NCI-H345 treated with DMSO at 0.1 percent for 48 hours (cell line): Measurements from ENCODE around the gene PP2D1.
"Not testable (repeated sequence)": the region's sequence is repeated elsewhere in the genome, so short reads cannot be mapped to it uniquely, and the experiment has no call there.

Source experiments
- DNase-seq: peaks from one replicate; lab custom pipeline; 2025; ENCODE audit not compliant: unreplicated experiment; lab: John Stamatoyannopoulos, UW

PP2D1 gene, protein sequence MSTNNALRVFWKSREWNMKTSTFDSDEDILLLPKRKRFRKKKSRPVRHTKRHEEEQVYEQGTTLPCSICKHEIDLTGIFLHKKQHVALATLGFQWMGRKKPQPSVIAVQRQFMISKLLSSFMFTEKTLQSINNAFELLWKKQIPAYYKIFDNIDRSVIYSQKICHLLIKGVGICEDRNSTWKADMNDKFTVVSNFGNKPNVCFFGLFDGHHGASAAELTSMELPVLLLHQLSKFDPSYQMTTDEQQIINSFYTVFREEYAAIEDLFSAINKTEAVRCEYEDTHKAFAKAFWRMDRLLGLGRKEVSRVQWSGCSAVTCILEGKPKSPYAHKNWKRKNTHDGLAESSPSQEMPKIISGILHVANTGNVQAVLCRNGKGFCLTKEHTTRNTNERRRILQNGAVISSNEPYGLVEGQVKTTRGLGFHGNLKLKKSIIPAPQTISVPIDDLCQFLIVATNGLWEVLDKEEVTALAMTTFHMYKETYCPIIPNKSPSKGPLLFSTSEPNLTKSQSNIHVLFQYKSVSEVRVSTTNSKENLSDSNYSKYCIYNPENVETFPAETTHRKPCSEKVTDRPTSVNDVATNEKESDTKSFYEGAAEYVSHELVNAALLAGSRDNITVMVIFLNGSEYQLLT

DNA sequence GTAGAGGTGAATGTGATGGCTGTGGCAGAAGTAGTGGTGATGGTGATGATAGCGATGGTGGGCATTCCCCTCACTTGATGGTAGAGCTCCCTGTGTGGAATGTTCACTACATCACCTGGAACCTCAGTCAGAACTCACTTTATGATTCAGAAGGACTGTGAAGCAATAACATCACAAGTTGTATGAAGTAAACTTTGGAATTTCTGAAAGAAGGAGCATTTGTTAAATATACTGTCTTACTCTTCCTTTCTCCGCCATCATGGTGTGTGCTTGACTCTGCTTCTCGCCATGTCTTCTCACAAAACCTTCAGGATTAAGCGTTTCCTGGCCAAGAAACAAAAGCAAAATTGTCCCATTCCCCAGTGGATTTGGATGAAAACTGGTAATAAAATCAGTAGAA, at the start of gene PP2D1:
PP2D1 (minus strand) TSS at position 101 of the 400 bp plus-strand sequence. CDS start 192 bp downstream, outside the sequence.
- DNase-seq = no peak

DNA sequence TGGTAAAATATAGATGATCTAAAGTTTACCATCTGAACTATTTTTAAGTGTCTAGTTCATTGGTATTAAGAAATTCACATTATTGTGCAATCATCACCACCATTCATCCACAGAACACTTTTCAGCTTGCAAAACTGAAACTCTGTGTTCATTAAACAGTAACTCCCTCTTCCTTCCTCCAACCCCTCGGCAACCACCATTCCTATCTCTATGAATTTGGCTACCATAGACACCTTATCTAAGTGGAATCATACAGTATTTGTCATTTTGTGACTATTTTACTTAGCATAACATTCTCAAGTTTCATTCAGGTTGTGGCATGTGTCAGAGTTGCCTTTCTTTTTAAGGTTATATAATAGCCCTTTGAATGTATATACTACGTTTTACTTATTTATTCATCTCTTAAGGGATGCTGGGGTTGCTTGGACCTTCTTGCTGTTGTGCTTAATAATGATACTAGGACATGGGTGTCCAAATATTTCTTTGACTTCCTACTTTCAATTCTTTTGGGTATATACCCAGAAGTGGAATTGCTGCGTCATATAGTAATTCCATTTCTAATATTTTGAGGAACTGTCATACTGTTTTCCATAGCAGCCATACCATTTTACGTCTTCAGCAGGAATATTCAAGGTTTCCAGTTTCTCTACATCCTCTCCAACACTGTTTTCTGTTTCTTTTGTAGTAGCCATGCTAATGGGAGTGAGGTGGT, 49.1 kb upstream of the PP2D1 start:
- no peak for DNase-seq

DNA sequence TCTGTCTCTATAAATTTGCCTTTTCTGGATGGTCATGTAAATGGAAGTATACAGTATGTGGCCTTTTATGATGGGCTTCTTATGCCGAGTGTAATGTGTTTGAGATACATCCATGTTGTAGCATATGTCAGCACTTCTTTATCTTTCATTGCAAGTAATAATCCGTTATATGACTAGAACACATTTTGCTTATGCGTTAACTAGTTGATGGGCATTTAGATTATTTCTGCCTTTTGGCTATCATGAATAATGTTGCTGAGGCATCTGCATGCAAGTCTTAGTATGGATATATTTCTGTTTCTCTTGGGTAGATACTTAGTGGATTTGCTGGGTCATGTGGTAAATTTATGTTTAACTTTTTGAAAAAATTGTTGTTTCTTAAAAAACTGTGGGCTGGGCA, 47.9 kb upstream of the PP2D1 start:
- no peak for DNase-seq

DNA sequence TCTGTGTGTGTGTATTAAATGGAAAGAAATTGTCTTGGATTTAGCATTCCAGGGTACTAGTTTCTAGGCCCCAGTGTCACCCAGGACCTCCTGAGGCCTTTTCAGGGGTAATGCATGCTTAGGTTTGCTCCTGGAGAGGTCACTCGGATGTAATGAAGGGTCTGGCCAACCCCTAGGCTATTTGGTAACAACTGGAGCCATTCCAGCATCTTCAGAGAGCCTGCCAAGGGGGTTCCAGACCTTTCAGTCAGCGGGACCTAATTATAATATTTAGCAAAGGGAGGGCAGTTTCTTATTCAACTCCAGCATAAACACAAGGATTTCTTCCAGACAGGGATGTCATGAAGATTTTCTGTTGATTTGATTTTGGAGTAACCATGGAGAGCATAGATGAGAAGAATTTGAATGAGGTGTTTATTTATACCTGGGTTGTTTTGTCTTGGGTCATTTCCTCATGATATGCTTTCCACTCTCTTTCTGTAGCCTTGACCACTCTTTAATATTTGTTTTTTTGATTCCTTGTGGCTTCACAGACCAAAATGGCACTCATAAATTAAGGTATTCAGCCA, 45.6 kb upstream of the PP2D1 start:
- DNase-seq = no peak

DNA sequence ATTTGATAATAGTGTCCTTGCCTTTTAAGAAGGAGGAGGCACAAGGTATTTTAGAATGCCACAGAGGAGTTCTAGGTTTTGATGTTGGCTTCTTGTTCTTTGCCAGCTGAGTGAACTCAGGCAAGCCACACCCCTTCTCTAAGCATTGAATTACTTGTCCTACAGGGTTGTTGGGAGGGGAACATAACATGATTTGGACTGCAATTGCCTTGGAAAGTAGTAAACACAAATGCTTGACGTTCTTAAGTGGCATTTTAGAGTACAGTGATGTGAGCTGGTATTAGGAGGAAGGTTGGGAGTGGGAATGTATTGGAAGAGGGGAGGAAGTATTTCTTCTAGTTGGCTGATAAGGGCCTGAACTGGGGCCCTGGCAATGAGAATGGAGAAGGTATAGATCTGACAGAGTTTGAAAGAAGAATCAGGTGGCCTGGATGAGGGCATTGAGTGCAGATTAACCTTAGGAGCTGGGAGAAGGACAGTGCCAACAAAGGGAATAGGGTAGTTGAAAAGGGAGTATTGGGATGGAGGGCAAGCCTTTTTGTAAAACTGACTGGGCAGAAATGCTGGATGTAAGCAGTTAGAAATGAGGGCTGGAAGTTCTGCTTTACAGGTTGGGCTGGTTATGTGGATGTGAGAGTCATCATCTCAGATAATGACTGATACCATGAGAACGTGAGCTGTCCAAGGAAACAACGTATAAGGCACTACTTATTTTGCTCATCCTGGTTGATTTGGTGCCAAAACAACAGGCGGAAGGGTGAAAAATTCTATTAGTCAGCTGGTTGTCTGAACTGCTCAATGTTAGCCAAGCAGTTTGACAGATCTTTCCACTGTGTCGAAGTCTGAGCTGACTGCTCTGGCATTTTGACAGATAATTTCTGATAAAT, 44.9 kb upstream of the PP2D1 start:
- DNase-seq = no peak

DNA sequence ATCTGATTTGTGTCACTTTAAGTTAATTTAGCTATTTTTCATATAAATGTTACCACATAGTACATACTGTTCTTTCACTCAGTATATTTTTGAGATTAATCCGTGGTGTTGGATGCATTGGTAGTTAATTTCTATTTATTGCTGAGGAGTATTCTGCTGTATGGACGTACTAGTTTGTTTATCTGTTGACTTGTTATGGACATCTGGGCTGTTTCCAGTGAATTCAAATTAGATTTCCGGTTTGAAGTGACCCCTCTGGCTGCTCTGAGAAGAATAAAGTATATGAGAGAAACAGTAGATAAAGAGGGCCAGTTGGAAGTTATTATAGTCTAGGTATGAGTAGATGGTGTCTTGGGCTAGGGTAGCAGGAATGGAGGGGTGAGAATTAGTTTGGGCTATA, 43.8 kb upstream of the PP2D1 start:
- DNase-seq = no peak

DNA sequence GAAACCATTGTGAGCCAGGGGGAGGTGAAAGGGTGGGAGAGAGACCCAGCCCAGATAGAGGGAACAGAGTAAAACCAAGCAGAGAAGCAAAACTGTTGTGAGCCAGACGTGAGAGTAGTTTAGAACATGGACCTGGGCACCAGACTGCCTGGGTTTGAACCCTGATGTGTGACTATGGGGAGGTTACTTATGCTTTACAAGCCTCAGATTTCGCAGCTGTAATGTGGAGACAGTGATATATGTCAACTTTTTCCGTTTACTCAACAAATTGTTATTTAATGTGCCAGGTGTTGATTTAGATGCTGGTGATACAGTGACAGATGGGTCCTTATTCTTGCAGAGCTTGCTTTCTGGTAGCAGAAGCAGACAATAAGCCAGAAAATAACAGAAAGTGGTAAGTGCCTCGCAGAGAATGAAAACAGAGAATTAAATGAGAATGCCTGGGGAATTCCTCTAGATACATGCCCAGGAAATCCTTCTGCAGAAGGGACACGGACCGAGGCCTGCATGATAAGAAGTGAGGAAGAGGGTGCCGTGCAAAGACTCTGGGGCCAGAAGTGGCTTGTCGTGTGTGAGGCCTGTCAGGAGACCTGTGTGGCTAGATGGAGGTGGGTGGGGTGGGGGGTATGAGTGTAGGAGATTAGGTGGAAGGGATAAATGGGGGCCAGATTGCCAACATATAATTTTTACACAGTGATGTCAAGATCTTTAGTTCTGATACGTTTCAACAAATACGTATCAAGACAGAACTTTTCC, 43.1 kb upstream of the PP2D1 start:
- no peak for DNase-seq

DNA sequence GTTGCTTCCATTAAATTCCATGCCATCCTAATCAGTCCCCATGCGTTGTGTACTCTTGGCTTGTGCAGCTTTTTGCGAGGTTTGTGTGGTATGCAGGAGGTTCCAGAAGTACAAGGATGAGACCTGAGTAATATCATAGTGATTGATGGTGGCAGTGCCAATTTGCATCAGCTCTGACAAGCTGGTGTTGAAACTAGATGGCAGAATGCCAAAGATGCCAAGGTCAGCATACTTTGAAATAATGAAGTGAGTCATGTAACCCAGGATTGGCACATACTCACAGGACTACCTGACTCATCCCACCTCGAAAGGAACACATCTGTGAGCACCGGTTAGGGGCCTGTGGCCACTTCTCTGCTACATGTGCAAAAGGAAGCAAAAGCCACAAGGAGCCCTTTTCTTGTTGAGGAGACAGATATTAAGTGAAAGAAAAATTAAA, 42.5 kb upstream of the PP2D1 start:
- no peak for DNase-seq

DNA sequence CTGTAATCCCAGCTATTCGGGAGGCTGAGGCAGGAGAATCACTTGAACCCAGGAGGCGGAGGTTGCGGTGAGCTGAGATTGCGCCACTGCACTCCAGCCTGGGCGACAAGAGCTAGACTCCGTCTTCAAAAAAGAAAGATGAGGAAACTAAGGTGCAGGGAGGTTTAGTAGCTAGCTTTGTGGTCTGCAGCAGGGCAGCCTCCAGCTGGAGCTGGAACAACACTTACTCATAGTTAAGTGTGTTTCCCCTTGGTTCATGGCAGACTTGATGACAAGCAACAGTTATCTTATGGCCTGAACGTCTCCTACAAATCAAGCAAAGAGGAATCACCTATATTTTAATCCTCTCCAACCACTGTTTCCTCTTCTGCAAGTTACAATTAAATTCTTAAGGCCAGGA, 40.8 kb upstream of the PP2D1 start:
- DNase-seq = no peak

DNA sequence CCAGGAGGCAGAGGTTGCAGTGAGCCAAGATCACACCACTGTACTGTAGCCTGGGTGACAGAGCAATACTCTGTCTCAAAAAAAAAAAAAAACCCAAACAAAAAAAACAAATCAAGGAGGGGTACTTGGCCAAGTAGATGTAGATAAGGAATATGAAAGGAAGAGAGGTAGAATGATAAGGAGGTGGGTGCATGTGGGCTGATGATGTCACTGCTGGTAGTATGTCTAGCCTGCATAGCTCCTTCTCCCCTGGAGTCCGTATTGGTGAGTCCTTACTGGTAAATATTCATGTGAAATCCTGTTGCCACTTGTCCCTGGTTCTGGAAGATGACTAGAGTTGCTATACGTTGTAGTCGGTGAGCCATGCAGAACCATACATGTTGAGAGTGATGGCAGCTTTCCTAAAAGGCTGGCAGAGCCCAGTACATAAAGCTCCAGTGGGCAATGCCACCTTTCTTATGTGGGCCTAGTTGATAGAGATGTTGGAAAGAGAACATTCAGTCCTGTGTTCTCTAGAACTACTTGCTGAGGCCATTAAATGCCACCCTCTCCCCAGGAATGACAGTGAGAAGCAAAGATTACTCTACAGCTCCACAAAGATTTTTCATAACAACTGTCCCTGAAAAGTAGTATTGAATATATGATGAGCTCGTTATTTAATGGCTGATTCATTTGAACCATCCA, 39.2 kb upstream of the PP2D1 start:
- no peak for DNase-seq

DNA sequence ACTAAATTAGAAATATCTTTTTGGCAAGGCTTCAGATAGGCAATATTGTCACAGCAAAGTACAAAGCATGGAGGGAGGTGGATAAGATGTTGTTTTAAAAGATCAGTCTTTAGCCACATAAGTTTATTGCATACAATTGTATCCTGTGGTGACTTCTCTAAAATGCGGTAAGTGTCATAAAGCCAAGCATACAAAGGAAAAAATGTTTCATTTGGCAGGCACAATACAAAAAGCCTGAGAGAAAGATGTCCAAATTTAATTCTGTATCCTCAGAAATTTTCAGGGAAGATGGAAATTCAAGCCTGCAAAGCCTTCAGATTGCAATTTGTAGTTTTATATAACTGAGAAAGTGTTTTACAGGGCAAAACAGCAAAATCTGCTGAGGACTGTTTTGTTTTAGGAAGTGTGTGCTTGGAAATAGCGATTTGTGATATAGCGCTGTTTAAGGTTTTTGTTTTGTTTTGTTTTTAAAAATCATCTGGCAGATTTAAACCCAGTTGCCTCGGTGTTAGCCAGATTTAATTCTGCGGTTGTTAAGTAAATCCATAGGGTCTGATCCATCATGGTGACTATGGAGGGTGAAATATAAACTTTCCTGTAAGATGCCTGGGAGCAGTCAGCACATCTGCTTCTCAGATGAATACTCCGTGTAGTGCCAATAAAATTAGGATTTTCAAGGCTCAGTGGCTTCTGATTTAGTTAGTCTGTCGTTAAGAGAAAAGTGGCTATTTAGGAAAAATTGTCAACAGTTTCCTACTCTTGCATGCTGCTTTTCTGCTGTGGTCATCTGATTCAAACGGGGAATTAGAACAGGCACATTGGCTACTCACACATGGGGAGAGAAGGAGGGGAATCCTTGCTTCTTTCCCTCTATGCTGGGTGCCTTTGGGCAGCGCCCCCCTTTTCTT, 36.2 kb upstream of the PP2D1 start:
- no peak for DNase-seq

DNA sequence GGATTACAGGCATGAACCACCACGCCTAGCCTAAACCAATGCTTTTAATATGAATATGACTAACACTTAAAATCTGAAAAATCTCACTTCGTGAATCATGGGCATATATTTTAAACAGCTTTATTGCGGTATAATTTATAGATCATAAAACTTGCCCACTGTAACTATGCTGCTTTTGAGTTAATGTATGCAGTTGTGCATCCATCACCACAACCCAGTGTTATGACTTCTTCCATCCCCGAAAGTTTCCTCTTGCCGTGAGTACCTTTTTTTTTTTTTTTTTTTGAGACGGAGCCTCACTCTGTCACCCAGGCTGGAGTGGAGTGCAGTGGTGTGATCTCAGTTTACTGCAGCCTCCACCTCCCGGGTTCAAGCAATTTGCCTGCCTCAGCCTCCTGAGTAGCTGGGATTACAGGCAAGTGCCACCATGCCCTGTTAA, 35.3 kb upstream of the PP2D1 start:
- no peak for DNase-seq

DNA sequence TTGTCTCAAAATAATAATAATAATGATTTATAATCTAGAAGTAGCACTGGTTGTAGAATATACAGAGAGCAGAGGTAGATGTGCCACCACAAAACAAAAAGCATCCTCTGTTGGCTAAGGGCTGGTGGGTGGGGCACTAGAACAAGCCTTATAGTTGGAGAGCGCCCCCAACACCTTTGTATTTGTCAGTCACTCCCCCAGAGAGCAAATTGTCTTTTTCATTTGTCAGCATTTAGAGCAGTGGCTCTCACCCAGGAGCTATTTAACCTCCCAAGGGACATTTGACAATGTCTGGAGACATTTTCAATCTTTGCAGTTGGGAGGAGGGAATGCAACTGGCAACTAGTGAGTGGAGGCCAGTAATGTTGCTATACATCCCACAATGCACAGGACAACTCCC, 34.5 kb upstream of the PP2D1 start:
- no peak for DNase-seq

DNA sequence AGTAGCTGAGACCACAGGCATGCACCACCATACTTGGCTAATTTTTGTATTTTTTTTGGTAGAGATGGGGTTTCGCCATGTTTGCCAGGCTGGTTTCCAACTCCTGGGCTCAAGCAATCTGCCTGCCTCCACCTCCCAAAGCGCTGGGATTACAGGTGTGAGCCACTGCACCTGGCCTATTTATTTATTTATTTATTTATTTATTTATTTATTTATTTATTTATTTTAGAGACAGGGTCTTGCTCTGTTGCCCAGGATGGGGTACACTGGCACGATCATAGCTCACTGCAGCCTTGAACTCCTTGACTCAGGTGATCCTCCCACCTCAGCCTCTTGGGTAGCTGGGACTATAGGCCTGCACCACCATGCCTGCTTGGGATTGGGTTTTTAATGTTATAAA, 33.1 kb upstream of the PP2D1 start:
- DNase-seq = not testable (repeated sequence)

DNA sequence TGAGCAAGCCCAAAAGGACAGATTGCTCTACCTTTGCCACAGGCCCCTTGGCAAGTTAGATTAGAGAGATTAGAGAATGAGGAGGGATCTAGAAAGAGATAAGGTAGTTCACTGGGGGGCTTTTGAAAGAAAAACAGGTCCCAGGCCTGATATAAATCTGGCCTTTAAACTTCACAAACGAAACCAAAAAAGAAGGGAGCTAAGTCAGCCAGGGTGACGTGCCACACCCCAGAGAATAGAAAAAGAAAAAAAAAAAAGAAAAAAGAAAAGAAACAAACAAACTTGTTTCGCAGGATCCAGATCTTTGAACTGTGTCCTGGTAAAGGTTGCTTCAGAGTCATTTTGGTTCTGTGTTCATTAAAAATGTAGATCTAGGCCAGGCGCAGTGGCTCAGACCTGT, 31.8 kb upstream of the PP2D1 start:
- no peak for DNase-seq

DNA sequence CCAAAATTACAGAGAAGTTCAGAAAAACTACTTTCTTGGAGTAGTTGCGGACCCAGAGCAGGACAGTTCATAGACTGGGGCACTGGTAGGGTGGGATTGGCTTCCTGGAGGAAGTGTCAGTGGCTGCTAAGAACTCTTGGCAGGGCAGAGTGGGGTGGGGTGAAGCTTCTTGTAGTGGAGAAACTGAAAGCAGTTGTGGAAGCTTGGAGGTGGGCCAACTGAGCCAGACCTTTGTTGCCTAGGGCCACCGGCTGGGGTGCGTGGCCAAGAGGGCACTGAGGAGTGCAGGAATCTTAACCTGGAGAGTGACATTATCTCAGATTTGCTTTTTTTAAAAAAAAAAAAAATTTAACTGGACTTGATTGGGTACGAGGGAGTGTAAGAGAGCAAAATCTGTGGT, 31.3 kb upstream of the PP2D1 start:
- DNase-seq = no peak

DNA sequence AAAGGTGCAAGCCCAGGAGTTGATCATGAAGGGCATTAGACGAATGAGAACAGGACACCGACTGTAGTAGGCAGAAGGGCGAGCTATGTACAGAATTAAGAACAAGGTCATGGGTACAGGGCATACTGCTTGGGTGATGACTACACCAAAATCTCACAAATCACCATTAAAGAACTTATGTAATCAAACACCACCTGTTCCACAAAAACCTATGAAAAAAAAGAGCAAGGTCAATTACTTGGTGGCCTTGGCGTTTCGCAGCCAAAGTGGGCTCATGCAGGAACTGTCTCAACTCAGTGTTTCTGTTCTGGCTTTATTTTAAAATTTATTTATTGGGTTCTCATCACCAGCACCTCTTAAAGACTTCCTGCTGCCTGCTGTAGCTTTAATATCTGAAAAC, 30.3 kb upstream of the PP2D1 start:
- no peak for DNase-seq

DNA sequence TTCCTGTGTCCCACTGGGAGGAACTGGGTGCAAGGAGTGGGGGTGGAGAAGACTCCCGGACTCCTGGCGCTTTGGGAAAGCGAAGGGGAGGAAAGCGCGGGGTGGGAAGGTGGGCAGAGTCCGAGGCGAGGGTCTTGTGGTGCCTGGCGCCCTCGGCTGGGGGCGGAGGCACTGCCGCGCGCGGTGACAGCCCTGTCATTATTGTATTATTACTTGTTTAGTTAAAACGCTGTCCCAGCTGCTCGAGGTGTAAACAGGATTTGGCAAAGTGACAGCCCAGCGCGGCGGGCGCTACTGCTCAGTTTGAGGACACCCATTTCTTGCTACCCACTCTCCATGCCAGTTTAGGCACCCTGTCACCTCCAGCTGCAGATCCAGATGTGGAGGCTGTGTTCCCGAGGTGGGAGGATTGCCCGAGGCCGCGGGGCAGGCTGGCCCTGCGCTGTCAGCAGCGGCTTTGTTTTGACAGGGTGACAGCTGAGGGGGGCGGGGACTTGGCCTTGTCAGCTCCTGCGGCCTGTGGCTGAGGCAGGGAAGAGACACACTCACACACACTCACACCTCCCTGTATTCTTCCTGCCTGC, 29.2 kb upstream of the PP2D1 start:
- DNase-seq = peak; percentile 12
